HT1080 (cell line): Measurements from ENCODE around the gene FNDC8. TPM values are rescaled to one million over a fixed set of nuclear protein-coding genes. Genes with fewer than 3 reads are reported as not detected.
"Not testable (repeated sequence)": the region's sequence is repeated elsewhere in the genome, so short reads cannot be mapped to it uniquely, and the experiment has no call there.

Experiments
- DNase-seq: peaks from one replicate; pipeline ENCODE4 v3.0.0-alpha.2; 2015; ENCODE audit warnings: low read depth
- total RNA-seq: library from RNA; depleted of rRNA; stranded (reverse); fragments of >200 nt; shearing (Covaris generic); gene quantifications from 2 replicates; pipeline ENCODE4 v1.2.3, GENCODE V29; 2014

FNDC8 gene
- total RNA-seq, 1 experiment from 2014 or later, result not detected

DNA sequence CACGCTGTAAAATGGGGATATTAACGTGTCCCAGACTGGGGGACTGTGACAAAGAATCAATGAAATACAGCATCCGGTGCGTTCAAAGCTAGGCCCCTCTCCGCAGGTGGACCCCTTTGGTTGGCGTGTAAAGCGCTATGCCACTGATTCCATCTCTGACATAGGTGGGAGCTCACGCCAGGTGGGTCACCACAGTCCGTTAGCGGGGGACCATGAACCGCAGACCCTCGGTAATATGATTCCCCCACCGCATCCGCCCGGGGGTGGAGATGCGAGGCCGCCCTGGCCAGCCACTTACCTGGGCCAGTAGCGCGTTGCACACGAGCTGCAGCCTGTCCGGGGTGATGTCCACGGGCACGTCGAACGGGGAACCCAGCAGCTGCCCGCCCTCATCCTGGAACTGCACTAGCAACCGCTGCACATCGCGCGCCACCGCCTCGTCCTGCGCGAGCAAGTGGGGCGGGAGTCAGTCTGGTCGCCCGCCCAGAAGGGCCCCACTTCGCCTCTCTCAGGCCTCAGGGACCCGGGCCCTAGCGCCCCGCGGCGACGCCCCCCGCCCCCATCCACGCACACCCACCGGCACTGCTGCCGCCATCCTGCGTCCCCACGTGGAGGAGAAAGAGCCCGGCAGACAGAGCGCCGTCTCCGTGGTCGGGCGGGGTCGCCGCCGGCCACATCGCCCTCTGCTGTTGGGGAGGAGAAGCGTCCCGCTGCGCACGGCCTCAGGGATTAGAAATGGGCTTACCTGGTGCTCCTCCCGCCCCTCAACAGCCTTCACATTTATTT, 20.5 kb downstream of the FNDC8 start, which contains the start of gene NLE1:
NLE1 (minus strand) TSS at position 623 of the 786 bp plus-strand sequence; CDS start at position 595, 28 bp downstream.
- peak; percentile 70 for DNase-seq

GRCh38 chr17:35142467-35142796, 21.0 kb downstream of the FNDC8 start:
- DNase-seq, result no peak

DNA sequence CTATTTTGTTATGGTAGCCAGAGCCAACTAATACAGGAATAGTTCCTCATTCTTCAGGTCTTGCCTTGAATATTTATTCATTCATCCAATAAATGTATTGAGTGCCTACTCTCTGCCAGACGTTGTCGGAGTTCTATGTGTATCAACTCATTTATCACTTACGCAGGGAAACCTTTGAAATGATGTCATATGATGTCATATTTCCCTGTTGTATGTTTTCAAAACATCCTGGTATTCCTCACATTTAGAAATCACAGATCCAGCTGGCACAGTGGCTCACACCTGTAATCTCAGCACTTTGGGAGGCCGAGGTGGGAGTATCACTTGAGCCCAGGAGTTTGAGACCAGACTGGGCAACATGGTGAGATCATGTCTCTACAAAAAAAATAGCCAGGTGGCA, 23.4 kb downstream of the FNDC8 start:
- DNase-seq, result no peak

- DNase-seq, result no peak
These were observed 24.9 kb downstream of the FNDC8 start for GRCh38 chr17:35146214-35146833.

DNA sequence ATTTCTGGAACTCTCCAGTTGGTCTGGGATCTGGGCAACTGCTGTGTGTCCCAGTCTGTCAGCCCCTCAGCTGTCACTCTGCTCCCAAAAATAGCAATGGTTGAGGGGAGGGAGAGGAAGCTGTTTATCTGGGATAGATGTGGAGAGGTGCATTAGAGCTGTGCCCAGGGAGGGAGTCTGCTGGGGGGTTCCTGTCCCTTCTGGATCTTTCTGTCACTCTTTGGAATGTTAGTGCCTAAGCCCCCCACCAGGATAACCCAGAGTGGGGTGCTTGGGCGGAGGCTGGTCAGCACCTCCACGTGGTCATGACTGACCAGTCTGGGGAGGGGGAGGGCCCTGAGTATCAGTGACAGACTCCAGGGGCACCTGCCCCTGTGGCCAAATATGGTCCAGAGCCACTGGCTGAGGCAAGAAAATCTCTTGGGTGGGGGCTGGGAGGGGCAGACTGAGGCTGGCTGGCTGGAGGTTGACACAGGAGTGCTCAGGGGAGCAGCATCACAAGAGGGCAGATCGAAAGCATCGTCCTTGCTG, 26.0 kb downstream of the FNDC8 start, which contains the start of gene UNC45B:
UNC45B (plus strand) TSS at position 443 of the 531 bp plus-strand sequence. CDS start 447 bp downstream, outside the sequence.
- DNase-seq, result no peak

DNA sequence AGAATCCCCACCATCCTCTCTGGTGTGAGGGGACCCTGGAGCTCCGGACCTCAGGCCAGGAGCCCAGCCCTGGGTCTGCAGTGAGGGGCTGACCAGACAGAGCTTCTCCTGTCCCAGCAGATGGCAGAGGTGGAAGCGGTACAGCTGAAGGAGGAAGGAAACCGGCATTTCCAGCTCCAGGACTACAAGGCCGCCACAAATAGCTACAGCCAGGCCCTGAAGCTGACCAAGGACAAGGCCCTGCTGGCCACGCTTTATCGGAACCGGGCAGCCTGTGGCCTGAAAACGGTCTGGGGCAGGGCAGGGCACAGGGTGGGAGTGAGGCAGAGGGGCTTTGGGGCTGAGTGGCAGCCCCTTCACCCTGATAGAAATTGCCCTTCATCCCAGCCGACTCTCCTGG, 26.7 kb downstream of the FNDC8 start:
- no peak for DNase-seq

DNA sequence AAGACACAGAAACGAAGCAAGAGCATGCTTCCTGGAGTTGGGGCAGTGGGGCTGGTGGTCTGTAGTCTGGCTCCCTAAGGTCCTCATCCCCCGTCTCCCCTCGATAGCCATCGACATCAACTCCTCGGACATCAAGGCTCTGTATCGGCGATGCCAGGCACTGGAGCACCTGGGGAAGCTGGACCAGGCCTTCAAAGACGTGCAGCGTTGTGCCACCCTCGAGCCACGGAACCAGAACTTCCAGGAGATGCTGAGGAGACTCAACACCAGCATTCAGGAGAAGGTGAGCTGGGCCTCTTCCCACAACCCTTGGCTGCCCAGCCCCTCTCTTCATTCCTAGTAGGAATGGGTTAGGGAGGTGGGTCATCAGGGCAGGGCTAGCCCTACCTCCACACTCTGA, 28.5 kb downstream of the FNDC8 start:
- DNase-seq, result no peak

- DNase-seq, result not testable (repeated sequence)
These were observed 29.7 kb downstream of the FNDC8 start for GRCh38 chr17:35151080-35151479.

GRCh38 chr17:35152421-35153140, 31.2 kb downstream of the FNDC8 start:
- no peak for DNase-seq

GRCh38 chr17:35154196-35155165, 33.1 kb downstream of the FNDC8 start:
- DNase-seq, result no peak

- no peak for DNase-seq
These were observed 33.8 kb downstream of the FNDC8 start for GRCh38 chr17:35155246-35155645.

- DNase-seq, result no peak
These were observed 38.5 kb downstream of the FNDC8 start for GRCh38 chr17:35159940-35160339.

DNA sequence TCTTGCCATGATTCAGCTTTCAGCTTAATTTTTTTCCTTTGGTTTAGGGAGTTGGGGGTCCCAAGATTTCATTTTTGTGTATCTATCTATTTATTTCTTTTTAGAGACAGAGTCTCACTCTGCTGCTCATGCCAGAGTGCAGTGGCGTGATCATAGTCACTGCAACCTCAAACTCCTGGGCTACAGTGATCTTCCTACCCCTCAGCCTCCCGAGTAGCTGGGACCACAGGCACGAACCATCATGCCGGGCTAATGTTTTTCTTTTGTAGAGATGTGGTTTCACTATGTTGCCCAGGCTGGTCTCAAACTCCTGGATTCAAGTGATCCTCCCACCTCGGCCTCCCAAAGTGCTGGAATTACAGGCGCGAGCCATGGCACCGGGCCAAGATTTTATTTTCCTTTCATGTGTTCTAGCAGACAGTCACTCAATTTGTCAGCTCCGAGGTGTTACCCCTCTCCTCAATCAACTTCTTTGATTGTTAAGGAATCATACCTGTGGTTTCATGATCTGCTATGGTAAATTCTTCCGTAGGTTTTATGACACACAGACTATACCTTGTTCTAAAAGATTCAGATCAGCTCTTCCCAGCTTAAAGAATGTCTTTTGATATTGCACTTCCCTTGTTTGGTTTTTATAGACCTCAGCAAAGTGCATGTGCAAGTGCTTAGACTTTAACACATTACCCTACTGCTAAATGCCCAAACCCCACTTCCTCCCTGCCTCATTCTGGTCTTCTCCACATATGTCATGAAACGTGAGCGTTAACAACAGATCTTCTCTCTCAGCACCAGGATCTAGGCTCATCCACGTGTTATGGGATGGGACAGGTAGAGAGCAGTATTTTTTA, 39.2 kb downstream of the FNDC8 start:
- DNase-seq, result no peak

- DNase-seq, result no peak
These were observed 39.9 kb downstream of the FNDC8 start for GRCh38 chr17:35161281-35161761.

DNA sequence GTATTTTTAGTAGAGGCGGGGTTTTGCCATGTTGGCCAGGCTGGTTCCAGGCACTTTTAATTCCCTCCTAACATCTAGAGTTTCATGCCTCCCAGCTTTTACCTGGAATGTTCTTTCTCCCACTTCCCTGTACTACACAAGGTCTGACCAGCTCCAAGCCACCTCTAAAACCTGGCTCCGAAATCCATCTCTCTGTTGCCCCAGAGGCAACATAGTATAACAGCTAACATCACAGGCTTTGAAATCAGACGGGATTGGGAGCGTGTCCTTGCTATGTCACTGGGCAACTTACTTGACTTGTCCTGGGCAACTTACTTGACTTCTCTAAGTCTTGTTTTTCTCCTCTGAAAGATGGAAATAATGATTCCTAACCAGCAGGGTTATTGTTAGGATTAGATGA, 41.3 kb downstream of the FNDC8 start:
- DNase-seq, result no peak

- DNase-seq, result no peak
These were observed 42.5 kb downstream of the FNDC8 start for GRCh38 chr17:35163886-35164285.

DNA sequence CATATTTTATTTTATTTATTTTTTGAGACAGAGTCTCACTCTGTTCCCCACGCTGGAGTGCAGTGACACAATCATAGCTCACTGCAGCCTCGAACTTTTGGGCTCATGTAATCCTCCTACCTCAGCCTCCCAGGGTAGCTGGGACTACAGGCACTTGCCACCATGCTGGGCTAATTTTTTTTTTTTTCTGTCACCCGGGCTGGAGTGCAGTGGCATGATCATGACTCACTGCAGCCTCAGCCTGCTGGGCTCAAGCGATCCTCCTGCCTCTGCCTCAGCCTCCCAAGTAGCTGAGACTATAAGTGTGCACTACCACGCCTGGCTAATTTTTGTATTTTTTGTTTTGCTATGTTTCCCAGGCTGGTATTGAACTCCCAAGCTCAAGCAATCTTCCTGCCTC, 43.3 kb downstream of the FNDC8 start:
- peak; percentile 23 for DNase-seq

DNA sequence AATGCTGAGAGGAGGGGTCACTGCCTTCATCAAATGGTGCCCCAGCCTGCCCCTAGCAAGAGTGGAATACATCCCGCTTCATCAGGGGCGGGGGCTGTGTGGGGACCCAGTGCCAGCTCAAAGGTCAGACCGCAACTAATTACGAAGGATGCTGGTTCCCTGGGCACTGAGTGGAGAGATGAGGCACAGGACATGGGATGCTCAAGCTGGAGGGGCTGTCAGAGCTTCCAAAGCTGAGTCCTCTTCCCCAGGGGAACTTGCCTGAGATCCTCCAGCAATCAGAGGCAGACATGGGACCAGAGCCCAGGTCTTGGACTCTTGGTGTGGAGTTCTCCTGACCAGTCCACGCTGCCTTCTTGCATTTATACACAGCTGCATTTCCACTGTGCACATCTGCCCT, 45.1 kb downstream of the FNDC8 start:
- DNase-seq, result no peak

DNA sequence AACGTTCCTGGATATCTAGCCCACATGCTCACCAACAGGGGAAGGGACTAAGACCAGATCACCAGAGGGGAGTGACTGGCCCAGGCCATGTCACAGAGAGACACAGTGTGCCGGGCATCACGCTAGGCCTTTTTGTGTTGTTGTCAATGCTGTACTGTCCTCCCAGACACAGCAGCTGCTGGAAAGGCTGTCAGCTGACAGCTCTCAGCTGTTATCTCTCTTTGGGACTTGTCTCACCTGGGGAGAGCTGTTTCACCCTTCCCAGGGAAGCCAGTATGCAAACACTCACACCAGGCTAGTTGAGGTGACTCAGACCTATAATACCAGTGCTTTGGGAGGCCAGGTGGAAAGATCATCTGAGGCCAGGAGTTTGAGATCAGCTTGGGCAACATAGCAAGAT, 45.6 kb downstream of the FNDC8 start:
- DNase-seq, result no peak

DNA sequence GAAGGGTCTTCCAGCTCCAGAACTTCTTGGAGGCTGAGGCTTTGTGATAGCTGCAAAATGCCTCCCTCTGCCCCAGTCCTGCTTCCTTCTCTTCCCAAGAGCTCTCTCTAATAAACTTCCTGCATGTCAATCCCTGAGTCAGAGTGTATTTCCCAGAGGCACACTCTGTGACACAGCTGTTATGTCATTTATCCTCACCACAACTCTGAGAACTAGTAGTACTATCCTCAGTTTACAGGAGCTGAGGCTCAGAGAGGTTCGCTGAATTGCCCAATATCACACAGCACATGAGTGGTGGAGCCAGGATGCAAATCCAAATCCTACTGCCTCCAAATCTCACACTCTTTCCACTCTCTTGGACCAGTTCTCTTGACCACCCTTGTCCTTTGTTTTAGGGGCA, 46.3 kb downstream of the FNDC8 start:
- peak; percentile 65 for DNase-seq
